GM19455 (cell line): ENCODE results near the gene CDC42EP5.

Source experiments
- ATAC-seq: cut with Tn5 transposase; IDR thresholded peaks from one replicate; pipeline ENCODE4 v1.9.1; 2021; ENCODE audit not compliant: unreplicated experiment

Gene CDC42EP5

DNA sequence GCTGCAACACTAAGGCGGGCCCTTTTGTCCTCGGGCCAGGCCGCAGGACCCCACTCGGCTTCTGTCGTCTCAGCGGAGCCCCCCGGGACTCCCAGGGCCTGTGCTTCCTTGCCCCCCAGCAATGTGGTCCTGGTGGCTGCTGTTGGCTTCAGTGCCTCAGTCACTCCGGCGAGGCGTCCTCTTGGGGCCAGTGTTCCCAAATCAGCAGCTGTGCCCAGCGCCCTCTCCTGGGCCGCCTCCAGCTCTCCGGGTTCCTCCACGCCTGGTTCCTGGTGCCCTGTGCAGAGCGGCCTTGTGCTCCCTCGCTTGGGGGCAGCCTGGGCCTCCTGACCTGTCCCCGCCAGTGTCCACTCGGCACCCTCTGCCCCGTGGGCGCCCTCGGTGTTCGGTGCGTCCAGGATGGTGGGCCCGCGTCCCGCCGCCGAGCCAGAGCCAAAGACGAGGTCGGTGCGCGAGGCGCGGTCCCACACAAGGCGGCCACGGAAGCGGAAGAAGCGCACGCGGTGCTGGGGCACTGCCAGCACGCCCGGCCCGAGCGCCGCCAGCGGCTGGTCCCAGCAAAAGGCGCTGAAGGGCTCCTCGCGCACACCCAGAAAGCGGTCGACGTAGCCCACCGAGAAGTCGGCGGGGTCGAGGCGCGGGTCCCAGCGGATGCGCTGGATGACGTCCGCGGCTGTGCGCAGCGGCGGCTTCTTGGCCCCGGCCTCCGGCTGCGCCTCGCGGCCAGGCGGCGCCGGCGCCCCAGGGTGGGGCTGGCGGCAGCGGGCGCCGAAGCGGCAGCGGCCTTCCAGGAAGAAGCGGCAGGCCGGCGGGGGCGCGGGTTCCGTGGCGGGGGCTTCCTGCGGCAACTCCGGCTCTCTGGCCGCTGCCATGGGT, 10.2 kb downstream of the CDC42EP5 start:
- peak; percentile 12 for ATAC-seq

DNA sequence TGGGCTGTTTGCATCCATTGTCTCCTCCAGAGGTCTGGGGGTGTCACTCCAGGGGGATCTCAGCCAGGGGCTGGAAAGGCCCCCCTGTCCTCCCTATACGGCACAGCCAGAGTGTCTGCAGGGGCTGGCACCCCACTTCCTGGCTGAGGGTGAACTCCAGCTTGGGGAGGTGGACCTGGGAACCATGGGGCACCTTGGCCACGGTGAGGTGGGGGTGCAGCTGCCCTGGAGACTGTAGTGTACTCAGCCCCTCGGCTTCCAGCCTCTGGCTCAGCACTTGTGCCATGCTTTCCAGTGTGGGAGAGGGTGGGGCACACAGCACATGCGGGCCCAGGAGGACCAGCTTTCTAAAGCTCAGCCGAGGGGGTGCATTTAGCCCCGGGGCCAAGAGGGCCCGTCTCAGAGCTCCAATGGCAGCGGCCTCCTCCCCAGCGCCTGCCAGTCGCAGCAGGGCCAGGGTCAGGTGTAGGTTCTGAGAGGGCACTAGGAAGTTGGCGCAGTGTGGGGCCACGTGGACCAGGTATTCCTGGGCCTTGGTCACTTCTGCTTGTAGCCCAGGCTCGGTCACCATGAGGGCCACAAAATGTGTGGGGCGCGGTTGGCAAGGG, 10.9 kb downstream of the CDC42EP5 start:
- ATAC-seq = no peak

- no peak for ATAC-seq
Measured at GRCh38 chr19:54461613-54462012, 11.5 kb downstream of the CDC42EP5 start.

DNA sequence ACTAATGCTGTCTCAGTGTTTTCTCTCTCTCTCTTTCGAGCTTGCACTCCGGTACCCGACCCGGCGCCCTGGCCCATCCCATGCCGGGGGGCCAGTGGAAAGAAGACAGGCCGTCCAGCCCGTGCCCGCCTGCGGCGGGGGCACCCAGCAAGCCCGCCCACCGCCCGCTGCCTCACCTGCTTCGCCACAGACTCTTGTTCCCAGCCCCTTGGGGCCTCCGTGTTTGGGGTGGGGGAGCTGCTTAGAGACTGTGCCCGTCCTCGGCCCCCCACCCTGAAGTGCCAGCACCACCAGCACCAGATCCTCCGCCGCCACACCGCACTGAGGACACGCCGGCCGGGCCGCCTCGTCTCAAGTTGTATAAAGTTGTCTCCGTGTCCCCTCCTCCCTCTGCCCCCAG, 11.9 kb downstream of the CDC42EP5 start:
- no peak for ATAC-seq

GRCh38 chr19:54460230-54461005, 12.7 kb downstream of the CDC42EP5 start:
- no peak for ATAC-seq

- no peak for ATAC-seq
Measured at GRCh38 chr19:54459282-54460229, 13.5 kb downstream of the CDC42EP5 start.

GRCh38 chr19:54458648-54459281, 14.3 kb downstream of the CDC42EP5 start:
- no peak for ATAC-seq

GRCh38 chr19:54457773-54458647, 15.1 kb downstream of the CDC42EP5 start:
- no peak for ATAC-seq

- no peak for ATAC-seq
Measured at GRCh38 chr19:54456423-54457373, 16.4 kb downstream of the CDC42EP5 start.

DNA sequence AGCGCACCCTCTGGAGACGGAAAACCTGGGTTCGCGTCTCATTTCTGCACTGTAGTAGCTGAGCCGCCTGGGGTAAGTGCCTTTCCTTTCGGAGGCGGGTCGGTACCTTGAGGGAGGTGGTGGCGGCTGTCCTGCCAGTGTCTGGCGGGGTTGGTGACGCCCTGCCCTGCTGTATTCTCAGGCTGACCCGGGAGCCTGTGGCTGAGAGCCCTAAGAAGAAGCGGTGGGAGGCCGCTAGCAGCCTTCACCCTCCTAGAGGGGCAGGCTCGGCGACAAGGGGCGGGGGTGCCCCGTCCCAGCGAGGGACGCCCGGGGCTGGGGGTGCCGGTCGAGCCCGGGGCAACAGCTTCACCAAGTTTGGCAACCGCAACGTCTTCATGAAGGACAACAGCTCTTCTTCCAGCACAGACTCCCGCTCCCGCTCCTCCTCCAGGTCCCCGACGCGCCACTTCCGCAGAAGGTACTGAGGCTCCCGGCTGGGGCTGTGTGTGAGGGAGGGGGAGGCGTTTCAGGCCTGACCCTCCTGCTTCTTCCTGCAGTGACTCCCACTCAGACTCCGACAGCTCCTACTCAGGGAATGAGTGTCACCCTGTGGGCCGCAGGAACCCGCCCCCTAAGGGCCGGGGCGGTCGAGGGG, 17.2 kb downstream of the CDC42EP5 start:
- no peak for ATAC-seq

- no peak for ATAC-seq
Measured at GRCh38 chr19:54454781-54455675, 18.1 kb downstream of the CDC42EP5 start.

DNA sequence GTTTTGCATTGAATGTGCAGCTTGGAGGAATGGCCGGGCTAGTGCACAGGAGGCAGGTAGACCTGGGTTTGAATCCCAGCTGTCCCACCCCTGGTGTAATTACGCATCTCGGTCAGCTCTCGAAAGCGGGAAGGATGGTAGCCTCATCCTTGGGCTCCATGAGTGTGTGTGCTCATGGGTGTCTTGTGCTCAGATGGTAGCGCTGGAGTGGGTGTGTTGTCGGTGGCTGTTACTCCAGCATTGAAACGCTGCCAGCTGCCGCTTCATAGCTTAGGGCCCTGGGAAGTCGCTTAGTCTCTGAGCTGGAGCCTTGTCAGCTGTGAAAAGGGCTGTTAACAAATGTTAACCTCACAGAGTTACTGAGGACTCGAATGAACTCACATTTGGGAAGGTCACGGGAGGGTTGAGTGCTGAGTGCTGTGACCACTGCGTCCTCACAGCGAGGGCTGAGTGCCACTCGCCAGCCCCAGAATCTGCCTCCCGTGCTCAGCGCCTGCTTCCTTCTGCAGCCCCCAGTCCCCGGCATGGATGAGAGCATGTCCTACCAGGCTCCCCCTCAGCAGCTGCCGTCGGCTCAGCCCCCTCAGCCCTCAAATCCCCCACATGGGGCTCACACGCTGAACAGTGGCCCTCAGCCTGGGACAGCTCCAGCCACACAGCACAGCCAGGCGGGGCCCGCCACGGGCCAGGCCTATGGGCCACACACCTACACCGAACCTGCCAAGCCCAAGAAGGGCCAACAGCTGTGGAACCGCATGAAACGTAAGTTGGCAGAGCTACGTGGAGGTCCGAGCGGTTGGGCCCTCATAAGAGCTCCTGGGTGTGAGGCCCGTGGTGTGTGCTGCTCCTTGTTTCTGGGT, 18.9 kb downstream of the CDC42EP5 start:
- ATAC-seq = no peak

DNA sequence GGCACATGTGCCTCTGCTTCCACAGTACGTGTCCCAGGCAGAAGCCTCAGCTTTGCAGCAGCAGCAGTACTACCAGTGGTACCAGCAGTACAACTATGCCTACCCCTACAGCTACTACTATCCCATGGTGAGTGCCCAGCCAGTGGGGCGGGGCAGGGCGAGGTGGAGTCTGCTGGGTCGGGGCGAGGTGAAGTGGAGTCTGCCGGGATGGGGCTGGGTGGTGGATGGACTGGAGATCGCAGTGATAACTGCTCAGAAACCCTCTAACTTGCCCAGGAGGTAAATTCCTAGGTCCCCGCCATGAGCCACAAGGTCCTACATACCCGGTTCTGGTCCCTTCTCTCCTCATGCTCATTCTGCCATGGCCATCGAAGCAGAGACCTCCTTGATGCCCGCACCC, 20.5 kb downstream of the CDC42EP5 start:
- ATAC-seq = no peak

DNA sequence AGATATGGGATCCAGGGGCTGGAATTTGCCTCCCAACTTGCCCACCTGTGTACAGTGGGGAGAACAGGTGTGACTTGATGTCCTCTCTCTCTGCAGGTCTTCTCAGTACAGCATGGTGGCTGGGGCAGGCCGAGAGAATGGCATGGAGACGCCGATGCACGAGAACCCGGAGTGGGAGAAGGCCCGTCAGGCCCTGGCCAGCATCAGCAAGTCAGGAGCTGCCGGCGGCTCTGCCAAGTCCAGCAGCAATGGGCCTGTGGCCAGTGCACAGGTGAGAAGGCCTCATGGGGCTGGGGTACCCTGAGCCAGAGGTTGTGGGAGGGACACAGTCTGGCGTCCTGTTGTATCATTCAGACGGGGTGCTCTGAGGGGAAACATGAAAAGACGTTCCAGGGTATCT, 21.1 kb downstream of the CDC42EP5 start:
- no peak for ATAC-seq

- ATAC-seq = no peak
Measured at GRCh38 chr19:54451331-54451871, 21.7 kb downstream of the CDC42EP5 start.
